Cardiac muscle cell (in vitro differentiated cells and primary cell): ENCODE measurements around the gene KRTAP10-11. TPM values are rescaled to one million over a fixed set of nuclear protein-coding genes. Genes with fewer than 3 reads are reported as not detected.
"Not testable (repeated sequence)": the region's sequence is repeated elsewhere in the genome, so short reads cannot be mapped to it uniquely, and the experiment has no call there.

Experiments
- DNase-seq, 2 donors: peaks; one replicate each; pipeline versions ENCODE4 v3.0.0 to v3.0.0-alpha.2; 2010 to 2017; ENCODE audit warnings: low read depth in 1 of 2, low spot score in 1 of 2
- H3K27ac ChIP-seq: fragments of 200-600 bp; sonication (generic); 2 replicates; pipeline ENCODE4 v1.5.1; 2016
- H3K27me3 ChIP-seq: fragments of 200-600 bp; sonication (generic); 2 replicates; pipeline ENCODE4 v1.6.0; 2016; ENCODE audit warnings: control low read depth
- H3K36me3 ChIP-seq: fragments of 200-600 bp; sonication (generic); 2 replicates; pipeline ENCODE4 v1.5.1; 2016; ENCODE audit warnings: control low read depth
- H3K4me1 ChIP-seq: fragments of 200-600 bp; sonication (generic); 2 replicates; pipeline ENCODE4 v1.8.1; 2017; ENCODE audit warnings: low read depth, mild to moderate bottlenecking, mixed run types
- H3K4me3 ChIP-seq: fragments of 200-600 bp; sonication (generic); 2 replicates; pipeline ENCODE4 v1.5.1; 2016; ENCODE audit warnings: mild to moderate bottlenecking
- H3K9me3 ChIP-seq: fragments of 200-600 bp; sonication (generic); 2 replicates; pipeline ENCODE4 v1.5.1; 2017; ENCODE audit warnings: low read depth, mild to moderate bottlenecking, control low read depth
- polyA plus RNA-seq: library from polyadenylated mRNA; unstranded; fragments of >200 nt; fragmentation: Nextera tagmentation; extraction: Ambion mirVana; gene quantifications from 2 replicates; pipeline ENCODE4 v1.2.1, GENCODE V29; 2016
- total RNA-seq: library from RNA; depleted of rRNA; stranded (reverse); fragments of >200 nt; gene quantifications from 2 replicates; pipeline ENCODE4 v1.2.3, GENCODE V29; 2016
- TF ChIP-seq, protein P1 (sequence below): IDR thresholded peaks from 2 replicates; pipeline ENCODE4 v1.5.1; 2012; ENCODE audit warnings: low read depth, mild to moderate bottlenecking, low read length

KRTAP10-11 gene
- total RNA-seq: not detected in 2 replicates
- polyA plus RNA-seq: not detected in 2 replicates

DNA sequence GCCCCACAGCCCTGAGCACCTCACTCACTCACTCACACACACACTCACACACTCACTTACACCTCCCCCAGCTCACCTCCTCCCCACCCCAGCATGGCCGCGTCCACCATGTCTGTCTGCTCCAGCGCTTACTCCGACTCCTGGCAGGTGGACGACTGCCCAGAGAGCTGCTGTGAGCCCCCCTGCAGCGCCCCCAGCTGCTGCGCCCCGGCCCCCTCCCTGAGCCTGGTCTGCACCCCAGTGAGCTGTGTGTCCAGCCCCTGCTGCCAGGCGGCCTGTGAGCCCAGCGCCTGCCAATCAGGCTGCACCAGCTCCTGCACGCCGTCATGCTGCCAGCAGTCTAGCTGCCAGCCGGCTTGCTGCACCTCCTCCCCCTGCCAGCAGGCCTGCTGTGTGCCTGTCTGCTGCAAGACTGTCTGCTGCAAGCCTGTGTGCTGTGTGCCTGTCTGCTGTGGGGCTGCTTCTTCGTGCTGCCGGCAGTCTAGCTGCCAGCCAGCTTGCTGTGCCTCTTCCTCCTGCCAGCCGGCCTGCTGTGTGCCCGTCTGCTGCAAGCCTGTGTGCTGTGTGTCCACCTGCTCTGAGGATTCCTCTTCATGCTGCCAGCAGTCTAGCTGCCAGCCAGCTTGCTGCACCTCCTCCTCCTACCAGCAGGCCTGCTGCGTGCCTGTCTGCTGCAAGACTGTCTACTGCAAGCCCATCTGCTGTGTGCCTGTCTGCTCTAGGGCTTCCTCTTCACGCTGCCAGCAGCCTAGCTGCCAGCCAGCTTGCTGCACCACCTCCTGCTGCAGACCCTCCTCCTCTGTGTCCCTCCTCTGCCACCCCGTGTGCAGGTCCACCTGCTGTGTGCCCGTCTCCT lies at the start of gene KRTAP10-11:
Gene KRTAP10-11 (plus strand): TSS at position 49 of the 856 bp plus-strand sequence. CDS start 45 bp downstream, at position 94.
- not testable (repeated sequence) for H3K36me3 ChIP-seq, H3K27me3 ChIP-seq, H3K4me1 ChIP-seq, H3K27ac ChIP-seq, DNase-seq, H3K4me3 ChIP-seq, H3K9me3 ChIP-seq

DNA sequence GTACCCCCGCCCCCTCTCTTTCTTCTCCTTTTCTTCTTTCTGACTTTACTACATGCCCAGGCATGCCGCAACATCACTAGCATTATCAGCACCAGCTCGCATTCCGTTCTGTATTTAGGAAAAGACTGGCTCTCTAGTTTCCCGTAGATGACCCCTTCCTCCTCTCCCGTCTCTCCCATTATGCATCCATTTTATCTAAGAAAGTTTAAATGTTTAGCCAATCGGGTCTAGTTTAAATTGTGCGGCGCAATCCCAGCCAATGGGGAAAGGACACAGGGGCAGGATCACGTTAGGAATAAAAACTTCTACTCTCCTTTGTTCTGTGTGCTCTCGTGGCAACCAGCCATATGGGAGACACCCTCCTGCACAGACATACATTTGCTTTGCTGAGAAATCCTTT lies 48.2 kb upstream of the KRTAP10-11 start:
- no peaks in the 10 kb centered on the region for H3K36me3 ChIP-seq
- DNase-seq: no peak
- H3K27ac ChIP-seq: no peak overlapping the region
- no peaks in the 10 kb centered on the region for H3K27me3 ChIP-seq
- peaks cover 15% of the 10 kb centered on the region for H3K4me1 ChIP-seq
- no peaks in the 10 kb centered on the region for H3K9me3 ChIP-seq
- TF ChIP-seq, protein P1, sequence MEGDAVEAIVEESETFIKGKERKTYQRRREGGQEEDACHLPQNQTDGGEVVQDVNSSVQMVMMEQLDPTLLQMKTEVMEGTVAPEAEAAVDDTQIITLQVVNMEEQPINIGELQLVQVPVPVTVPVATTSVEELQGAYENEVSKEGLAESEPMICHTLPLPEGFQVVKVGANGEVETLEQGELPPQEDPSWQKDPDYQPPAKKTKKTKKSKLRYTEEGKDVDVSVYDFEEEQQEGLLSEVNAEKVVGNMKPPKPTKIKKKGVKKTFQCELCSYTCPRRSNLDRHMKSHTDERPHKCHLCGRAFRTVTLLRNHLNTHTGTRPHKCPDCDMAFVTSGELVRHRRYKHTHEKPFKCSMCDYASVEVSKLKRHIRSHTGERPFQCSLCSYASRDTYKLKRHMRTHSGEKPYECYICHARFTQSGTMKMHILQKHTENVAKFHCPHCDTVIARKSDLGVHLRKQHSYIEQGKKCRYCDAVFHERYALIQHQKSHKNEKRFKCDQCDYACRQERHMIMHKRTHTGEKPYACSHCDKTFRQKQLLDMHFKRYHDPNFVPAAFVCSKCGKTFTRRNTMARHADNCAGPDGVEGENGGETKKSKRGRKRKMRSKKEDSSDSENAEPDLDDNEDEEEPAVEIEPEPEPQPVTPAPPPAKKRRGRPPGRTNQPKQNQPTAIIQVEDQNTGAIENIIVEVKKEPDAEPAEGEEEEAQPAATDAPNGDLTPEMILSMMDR: no peak
- no peak overlapping the region for H3K4me3 ChIP-seq

- Histone ChIP-seq H3K4me3 (no peak overlapping the region), H3K27ac (no peak overlapping the region), H3K4me1 (peaks cover 1% of the 10 kb centered on the region), H3K9me3 (no peaks in the 10 kb centered on the region), H3K36me3 (no peaks in the 10 kb centered on the region), H3K27me3 (no peaks in the 10 kb centered on the region)
- DNase-seq: no peak
- TF ChIP-seq, protein P1: no peak
Measured at GRCh38 chr21:44599264-44600029, 46.8 kb upstream of the KRTAP10-11 start.

- H3K4me3 ChIP-seq, H3K27ac ChIP-seq, DNase-seq, H3K36me3 ChIP-seq, H3K4me1 ChIP-seq, H3K9me3 ChIP-seq, H3K27me3 ChIP-seq: not testable (repeated sequence)
Measured at GRCh38 chr21:44600118-44600978, 45.9 kb upstream of the KRTAP10-11 start, which contains the start of gene KRTAP10-7. KRTAP10-7 (plus strand) TSS chr21:44600597; CDS start chr21:44600622, 25 bp downstream.

DNA sequence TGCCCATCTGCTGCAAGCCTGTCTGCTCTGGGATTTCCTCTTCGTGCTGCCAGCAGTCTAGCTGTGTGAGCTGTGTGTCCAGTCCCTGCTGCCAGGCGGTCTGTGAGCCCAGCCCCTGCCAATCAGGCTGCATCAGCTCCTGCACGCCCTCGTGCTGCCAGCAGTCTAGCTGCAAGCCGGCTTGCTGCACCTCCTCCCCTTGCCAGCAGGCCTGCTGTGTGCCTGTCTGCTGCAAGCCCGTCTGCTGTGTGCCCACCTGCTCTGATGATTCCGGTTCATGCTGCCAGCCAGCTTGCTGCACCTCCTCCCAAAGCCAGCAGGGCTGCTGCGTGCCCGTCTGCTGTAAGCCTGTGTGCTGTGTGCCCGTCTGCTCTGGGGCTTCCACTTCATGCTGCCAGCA lies 45.1 kb upstream of the KRTAP10-11 start:
- DNase-seq: not testable (repeated sequence)

DNA sequence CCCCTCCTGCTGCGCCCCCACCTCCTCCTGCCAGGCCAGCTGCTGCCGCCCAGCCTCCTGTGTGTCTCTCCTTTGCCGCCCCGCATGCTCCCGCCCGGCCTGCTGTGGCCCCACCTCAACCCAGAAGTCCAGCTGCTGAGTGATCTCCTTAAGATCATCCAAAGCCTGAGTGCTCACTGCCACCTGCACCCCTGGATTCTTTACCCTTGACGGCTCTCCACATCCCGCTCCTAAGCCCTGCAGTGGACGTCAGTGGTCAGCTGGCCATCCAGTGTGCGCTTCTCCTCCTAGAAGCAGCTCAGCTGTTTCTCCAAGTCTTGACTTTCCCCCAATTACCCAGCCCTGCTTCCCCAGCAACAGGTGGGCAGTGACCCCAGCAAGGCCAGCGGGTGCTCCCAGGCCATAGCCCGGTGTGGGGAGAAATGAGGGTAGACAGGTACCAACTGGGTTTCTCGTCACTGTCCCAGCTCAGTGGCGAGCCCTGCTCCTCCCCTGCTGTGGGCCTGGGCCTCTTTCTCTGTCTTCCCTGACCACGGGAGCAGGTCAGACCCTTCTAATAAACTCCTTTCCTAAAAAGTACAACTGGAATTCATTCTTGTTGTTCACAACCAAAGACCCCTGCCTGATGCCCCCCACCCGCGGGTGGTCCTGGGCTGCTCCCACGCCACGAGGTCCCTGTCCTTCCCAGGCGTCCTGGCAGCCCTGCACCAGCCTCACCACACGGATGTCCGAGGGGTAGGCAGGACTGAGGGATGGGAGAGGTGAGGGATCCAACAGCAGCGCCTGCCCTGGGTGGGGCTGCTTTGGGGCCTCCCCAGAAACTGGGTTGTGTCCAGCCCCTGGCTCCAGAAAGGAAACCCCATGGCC lies 44.4 kb upstream of the KRTAP10-11 start:
- H3K27ac ChIP-seq: no peak overlapping the region
- no peak for DNase-seq
- H3K9me3 ChIP-seq: no peaks in the 10 kb centered on the region
- H3K27me3 ChIP-seq: no peaks in the 10 kb centered on the region
- no peaks in the 10 kb centered on the region for H3K36me3 ChIP-seq
- no peaks in the 10 kb centered on the region for H3K4me1 ChIP-seq
- TF ChIP-seq, protein P1: no peak
- H3K4me3 ChIP-seq: no peak overlapping the region

More for the DNA sequence above, 45.1 kb upstream of the KRTAP10-11 start:
- not testable (repeated sequence) for H3K4me1 ChIP-seq, H3K27me3 ChIP-seq, H3K36me3 ChIP-seq, H3K4me3 ChIP-seq, H3K9me3 ChIP-seq, H3K27ac ChIP-seq
